GM19328 (cell line): ENCODE data around the gene PPP1R3F.
"Not testable (repeated sequence)": the region's sequence is repeated elsewhere in the genome, so short reads cannot be mapped to it uniquely, and the experiment has no call there.

Source experiments
- ATAC-seq: cut with Tn5 transposase; IDR thresholded peaks from one replicate; pipeline ENCODE4 v1.9.1; 2021; ENCODE audit warnings: mild to moderate bottlenecking, moderate library complexity; ENCODE audit not compliant: unreplicated experiment

PPP1R3F gene

GRCh38 chrX:49308604-49309269 is 39.1 kb downstream of the PPP1R3F start:
- no peak for ATAC-seq

- ATAC-seq, result no peak
These were observed 39.9 kb downstream of the PPP1R3F start for GRCh38 chrX:49309401-49309981.

- no peak for ATAC-seq
These were observed 40.8 kb downstream of the PPP1R3F start for GRCh38 chrX:49310371-49310770.

GRCh38 chrX:49312176-49312575 is 42.6 kb downstream of the PPP1R3F start:
- no peak for ATAC-seq

- no peak for ATAC-seq
These were observed 46.5 kb downstream of the PPP1R3F start for GRCh38 chrX:49316085-49316484.

- not testable (repeated sequence) for ATAC-seq
These were observed 52.1 kb downstream of the PPP1R3F start, which contains the start of gene GAGE12J for GRCh38 chrX:49321737-49322136. TSS of gene GAGE12J (plus strand) at chrX:49322037. CDS start at chrX:49323194, 1,157 bp downstream.

- not testable (repeated sequence) for ATAC-seq
These were observed 52.7 kb downstream of the PPP1R3F start for GRCh38 chrX:49322266-49322665.

GRCh38 chrX:49323735-49324134 is 54.1 kb downstream of the PPP1R3F start:
- not testable (repeated sequence) for ATAC-seq

- not testable (repeated sequence) for ATAC-seq
These were observed 60.8 kb downstream of the PPP1R3F start for GRCh38 chrX:49330421-49330820.

- ATAC-seq, result not testable (repeated sequence)
These were observed 61.7 kb downstream of the PPP1R3F start, which contains the start of gene GAGE13 for GRCh38 chrX:49331282-49331681. TSS of gene GAGE13 (plus strand) at chrX:49331582. CDS start at chrX:49332738, 1,156 bp downstream.

GRCh38 chrX:49331841-49332240 is 62.2 kb downstream of the PPP1R3F start:
- not testable (repeated sequence) for ATAC-seq
